Inferior parietal cortex (tissue), 1 donor: ENCODE data around the gene SMARCC1.

Experiments
- DNase-seq: peaks from one replicate; pipeline ENCODE4 v3.0.0-alpha.2; 2016; ENCODE audit errors: extremely low spot score

The SMARCC1 gene

GRCh38 chr3:47634996-47635395 lies 146.7 kb downstream of the SMARCC1 start:
- DNase-seq: peak; percentile 68

DNA sequence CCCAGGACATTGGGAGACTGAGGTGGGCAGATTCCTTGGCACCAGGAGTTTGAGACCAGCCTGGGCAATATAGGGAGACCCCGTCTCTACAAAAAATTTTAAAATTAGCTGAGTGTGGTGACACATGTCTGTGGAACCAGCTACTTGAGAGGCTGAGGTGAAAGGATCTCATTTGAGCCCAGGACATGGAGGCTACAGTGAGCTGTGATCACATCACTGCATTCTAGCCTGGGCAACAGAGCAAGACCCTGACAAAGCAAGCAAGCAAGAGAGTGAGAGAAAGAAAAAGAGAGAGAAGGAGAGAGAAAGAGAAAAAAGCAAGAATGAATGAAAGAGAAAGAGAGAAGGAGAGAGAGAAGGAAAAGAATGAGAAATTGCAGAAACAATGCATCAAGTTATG lies 150.9 kb downstream of the SMARCC1 start:
- DNase-seq: no peak

DNA sequence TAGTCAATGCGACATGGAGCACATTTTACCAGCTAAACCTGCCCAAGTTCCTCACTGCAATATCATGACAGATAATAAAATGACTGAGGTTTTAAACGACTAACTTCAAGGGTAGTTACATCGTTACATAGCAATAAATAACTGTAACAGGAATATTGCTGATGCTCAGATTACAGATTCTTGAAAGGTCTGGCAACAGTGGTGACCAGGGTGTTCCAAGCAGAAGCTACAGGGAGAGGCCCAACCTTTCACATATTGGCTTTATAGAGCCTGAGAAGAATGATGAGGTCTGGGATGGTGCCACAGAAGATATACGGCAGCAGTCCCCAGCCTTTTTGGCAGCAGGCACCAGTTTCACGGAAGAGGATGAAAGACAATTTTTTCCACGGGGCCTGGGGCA lies 151.9 kb downstream of the SMARCC1 start:
- no peak for DNase-seq

DNA sequence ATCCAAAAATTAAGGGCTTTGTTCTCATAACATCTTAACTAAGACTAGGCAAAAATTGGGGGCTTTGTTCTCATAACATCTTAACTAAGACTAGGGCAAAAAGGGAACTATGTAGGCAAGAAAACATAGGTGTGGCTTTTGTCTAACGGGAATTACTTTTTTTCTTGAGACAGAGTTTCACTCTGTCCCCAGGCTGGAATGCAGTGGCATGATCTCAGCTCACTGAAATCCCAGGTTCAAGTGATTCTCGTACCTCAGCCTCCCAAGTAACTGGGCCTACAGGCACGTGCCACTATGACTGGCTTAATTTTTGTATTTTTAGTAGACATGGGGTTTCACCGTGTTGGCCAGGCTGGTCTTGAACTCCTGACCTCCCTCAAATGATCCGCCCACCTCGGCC lies 153.3 kb downstream of the SMARCC1 start:
- no peak for DNase-seq

DNA sequence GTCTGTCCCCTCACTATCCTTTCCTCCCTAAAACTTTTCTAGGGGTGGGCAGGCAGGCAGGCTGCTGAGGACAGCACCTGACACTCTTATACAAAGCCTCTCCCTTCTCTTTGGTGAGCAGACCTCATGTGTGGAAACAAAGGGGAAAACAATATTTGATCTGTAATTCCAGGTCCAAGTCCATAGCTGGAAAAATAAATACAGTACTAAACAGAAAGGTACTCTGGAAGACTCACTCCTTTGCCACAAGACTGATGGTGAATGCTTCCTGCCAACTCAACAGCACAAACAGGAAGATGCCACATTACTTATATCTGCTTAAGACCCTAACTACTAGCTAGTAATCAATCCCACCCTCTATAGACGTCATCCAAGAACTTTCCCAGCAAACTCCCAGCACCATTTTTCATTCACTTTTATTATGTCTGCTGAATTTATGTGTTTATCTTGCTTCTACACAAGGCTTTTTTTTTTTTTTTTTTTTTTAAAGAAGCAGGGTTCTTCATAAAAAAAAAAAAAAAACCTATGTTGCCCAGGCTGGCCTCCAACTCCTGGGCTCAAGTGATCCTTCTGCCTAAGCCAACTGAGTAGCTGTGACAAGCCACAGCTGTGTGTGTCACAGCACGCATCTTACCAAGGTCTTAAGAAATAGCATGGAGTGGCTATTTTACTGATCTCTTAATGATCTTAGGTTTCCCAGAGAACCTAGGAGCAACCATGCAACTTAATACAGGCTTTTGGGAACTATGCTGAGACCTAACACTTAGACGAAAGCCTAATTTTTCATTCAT lies 158.8 kb downstream of the SMARCC1 start:
- DNase-seq: no peak

DNA sequence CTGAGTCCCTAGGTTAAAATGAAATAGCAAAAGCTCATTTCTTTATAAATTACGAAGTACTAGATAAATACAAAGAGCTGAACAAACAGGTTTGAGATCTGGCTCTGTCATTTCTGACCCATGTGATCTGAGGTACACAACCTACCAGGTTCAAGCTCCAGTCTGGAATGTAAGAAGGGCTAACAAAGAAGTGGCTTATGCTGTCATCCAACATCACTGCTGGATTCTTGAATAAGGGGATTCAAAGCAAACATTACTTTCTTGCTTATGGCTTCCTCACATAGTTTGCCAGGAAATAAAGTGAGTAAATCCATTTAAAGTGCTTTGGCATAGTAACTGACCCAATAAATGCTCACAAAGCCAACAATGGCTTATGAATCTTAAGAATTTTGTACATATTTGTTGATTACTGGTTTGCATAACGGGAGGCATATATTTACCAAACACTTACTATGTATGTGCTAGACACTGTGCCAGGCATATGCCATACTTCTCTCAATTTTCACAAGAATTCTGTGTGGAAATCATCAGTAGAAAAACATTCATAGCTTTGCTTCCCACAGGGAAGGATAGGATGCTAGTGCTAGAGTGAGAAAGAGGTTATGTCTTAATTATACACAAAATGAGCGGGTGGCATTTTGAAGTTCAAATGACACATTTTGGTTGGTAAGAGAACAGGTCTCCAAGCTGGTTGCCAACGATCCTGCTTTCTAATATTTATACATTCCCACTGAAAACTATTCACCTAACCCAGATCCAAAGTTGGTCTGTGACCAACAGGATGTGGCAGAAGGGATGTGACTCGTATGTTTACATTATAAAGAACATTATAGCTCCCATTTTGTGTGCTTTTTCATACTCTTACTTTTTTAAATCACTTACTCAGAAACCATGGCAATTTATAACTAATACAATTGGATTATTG lies 164.3 kb downstream of the SMARCC1 start:
- no peak for DNase-seq

DNA sequence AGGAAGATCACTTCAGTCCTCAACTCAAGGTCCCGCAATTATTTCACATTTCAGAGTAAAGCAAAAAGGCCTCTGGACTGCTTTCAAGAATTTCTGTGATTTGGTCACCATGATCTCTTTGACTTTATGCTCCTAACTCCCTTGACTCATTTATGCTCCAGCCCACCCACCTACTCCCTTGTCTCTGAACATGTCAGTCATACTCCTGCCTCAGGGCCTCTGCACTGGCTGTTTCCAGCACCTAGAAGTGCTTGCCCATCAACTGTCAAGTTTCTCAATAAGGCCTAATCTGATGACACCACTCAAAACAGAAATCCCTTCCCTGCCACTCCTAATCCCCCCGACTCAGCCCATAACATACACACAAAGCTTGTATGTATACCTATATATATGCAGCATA lies 166.9 kb downstream of the SMARCC1 start:
- no peak for DNase-seq

DNA sequence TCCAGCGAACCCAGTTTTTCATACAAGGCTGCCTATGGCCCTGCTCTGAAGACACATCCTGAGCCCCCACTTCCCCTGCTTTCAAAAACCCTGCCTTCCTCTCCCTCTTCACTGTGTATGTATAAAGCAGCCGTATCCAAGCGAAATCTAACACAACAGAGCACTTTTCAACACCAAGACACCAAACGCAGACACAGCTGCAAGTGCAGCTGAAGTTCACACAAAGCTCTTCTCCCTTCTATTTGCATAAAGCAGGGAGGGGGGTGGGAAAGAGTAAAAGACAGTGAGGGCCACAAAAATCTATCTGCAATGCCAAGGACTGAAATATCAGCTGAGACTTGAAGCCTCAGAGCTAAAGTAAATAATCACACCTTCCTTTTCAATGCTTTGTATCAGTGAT lies 168.0 kb downstream of the SMARCC1 start:
- DNase-seq: peak; percentile 51

- no peak for DNase-seq
Observed at GRCh38 chr3:47612879-47613278, 168.8 kb downstream of the SMARCC1 start.

DNA sequence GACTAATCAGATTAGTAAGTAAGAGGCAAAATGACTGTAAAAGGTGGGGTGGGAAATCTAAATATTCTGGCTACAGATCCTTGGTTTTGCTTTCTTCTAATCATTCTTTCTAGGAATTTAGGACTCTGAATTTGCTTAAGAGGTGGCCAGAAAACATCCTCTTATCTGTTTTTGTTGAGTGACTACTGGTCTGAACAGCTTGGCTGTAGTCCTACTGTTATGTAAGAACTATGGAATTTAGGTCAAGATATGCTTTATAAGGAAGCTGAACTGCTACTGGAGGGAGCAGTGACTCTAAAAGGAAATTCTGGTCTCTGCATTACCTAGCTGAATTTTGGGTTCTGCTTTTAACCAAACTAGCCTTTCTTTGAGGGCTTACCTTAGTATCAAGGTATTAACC lies 169.5 kb downstream of the SMARCC1 start:
- DNase-seq: peak; percentile 70

- peak; percentile 53 for DNase-seq
Observed at GRCh38 chr3:47611576-47611975, 170.1 kb downstream of the SMARCC1 start.

DNA sequence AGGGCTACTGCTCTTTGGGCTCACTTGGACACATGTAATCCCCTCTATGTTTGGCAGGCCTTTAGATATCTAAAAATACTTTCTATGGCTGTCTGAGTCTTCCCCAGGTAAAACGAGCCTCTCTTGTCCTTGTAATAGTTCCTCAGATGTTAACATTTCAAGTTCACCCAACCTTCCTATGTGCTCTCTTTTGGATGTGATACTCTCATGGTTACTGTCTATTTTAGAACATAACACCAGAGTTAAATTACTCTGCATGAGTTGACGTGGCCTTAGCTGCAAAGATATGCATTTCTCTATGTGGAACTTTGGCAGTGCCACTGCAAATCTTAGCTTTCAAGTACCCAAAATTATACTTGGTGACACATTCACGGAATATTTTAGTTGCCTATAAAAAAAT lies 171.1 kb downstream of the SMARCC1 start:
- no peak for DNase-seq

- no peak for DNase-seq
Observed at GRCh38 chr3:47607335-47607734, 174.4 kb downstream of the SMARCC1 start.

DNA sequence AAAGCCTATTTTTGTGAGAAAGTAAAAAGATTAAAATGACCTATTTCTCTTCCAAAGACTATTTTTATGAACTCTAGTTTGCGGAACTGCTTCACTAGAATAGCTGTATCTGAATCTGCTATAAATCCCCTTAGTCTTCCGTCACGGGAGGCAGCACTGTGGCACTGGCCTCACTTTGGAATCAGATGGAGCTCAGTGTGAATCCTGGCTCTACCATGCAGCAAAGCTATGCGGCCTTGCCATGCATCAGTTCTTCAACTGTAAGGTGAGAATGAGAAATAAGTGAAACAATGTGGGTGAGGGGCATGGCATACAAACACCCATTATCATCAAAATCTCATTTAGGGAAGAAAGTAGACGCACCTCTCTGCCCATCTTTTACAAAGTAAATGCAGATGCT lies 175.5 kb downstream of the SMARCC1 start:
- no peak for DNase-seq

DNA sequence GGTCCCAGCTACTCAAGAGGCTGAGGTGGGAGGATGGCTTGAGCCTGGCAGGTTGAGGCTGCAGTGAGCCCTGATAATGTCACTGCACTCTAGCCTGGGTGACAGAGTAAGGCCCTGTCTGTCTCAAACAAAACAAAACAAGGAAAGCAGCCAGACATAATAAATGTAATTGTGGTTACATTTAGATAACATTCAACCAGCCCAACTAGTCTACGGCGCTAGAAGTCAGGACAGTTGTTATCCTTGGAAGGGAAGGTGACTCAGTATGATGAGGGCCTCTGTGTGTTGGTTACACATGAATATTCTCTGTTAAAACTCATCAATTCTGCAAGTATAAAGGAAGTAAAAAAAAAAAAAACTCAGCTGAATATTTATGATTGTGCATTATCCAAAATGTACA lies 176.0 kb downstream of the SMARCC1 start:
- DNase-seq: no peak

GRCh38 chr3:47604145-47604544 lies 177.5 kb downstream of the SMARCC1 start:
- DNase-seq: no peak

DNA sequence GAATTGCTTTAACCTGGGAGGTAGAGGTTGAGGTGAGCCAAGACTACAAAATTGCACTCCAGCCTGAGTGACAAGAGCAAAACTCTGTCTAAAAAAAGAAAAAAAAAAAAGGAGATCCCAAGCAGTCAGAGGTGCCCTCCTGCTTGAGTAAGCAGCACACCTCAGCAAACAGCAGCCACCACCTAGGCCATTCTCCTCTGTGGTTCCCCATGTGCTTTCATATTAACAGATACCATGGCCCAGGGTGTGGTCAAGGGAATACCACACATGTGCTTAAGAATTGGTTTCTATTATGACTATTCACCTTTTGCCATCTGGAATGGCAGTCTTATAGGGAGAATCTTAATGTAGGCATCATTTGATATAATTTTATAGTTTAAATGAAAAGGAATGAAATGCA lies 178.4 kb downstream of the SMARCC1 start:
- DNase-seq: no peak

DNA sequence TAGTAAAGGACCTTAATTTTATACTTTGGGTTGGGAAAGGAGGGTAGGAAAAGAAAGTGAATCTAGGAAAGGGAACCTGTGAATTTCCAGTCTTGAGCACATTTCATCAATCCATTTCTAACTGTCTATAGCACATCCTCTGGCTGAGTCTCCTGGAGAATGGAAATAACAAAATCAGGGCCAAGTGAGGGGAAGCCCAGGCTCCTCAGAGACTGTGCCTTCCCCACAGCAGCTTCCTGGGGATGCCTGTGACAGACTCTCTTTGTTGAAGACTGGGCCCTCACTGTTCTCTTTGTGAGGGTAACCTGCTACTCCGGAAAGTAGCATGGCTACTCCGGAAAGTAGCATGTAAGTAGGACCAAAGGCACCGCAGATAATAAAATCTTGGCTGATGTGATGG lies 180.4 kb downstream of the SMARCC1 start:
- DNase-seq: no peak

GRCh38 chr3:47594792-47595191 lies 186.9 kb downstream of the SMARCC1 start:
- DNase-seq: no peak

DNA sequence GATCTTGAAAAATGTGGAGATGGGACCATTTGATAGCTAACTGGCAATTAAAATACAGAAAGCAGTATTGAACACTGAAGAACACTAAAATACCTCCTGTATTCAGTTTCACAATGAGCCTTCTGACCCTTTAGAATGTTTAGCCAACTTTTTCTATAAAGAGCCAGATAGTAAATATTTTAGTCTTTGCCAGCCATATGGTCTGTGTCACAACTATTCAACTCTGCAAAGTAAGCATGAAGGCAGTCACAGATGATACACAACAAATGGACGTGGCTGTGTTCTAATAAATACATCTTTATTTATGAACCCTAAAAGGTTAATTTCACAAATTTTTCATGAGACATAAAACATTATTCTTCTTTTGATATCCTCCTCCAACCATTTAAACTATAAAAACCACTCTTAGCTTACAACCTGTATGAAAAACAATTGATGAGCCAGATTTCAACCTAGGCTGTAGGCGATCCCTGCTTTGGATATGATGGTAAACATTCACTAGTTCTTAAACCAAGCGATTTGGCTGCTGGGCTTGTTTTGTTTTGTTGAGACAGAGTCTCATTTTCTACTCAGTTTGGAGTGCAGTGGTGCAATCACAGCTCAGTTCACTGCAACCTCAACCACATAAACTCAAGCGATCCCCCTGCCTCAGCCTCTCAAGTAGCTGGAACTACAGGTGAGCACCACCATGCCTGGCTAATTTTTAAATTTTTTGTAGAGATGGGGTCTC lies 189.5 kb downstream of the SMARCC1 start:
- DNase-seq: no peak

DNA sequence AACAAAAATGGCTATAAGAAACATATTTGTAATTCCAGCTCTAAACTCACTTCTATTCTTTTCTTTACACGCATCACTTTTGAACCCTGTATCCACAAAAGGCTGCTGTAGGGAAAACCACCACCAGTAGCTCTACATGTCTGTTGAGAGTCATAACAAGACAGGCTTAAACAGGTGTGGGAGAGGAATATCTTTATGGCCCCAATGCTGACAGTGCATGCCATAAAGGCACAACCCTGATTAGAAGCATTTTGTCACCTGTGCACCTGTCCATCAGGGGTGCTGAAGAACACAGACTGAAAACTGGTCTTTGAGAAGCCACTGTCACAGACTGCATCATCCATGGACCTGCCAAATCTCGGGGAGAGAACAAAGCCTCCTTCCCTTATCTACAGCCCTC lies 191.5 kb downstream of the SMARCC1 start:
- DNase-seq: no peak

- no peak for DNase-seq
Observed at GRCh38 chr3:47588587-47588986, 193.1 kb downstream of the SMARCC1 start.
